HG02678 (cell line): ENCODE results near the gene CCDC122.

Source experiments
- ATAC-seq: cut with Tn5 transposase; IDR thresholded peaks from one replicate; pipeline ENCODE4 v1.9.1; 2021; ENCODE audit warnings: mild to moderate bottlenecking, moderate library complexity; ENCODE audit not compliant: unreplicated experiment

CCDC122 gene

GRCh38 chr13:43878892-43879754 is at the start of gene CCDC122:
Gene CCDC122, minus strand, starts transcription at chr13:43879740. Its CDS starts 10,364 bp downstream, at chr13:43869376.
- ATAC-seq, result peak; percentile 80

GRCh38 chr13:43924549-43925245 is 45.2 kb upstream of the CCDC122 start:
- ATAC-seq, result peak; percentile 94

GRCh38 chr13:43920965-43921674 is 41.6 kb upstream of the CCDC122 start:
- ATAC-seq, result no peak

- no peak for ATAC-seq
Observed at GRCh38 chr13:43918636-43919035, 39.1 kb upstream of the CCDC122 start.

- no peak for ATAC-seq
Observed at GRCh38 chr13:43916828-43917227, 37.3 kb upstream of the CCDC122 start.

GRCh38 chr13:43915451-43915850 is 35.9 kb upstream of the CCDC122 start:
- ATAC-seq, result no peak

GRCh38 chr13:43911871-43912270 is 32.3 kb upstream of the CCDC122 start:
- ATAC-seq, result no peak

GRCh38 chr13:43911278-43911677 is 31.7 kb upstream of the CCDC122 start:
- no peak for ATAC-seq

GRCh38 chr13:43910856-43911255 is 31.3 kb upstream of the CCDC122 start:
- no peak for ATAC-seq

- no peak for ATAC-seq
Observed at GRCh38 chr13:43908156-43909126, 28.9 kb upstream of the CCDC122 start.

GRCh38 chr13:43905435-43906031 is 26.0 kb upstream of the CCDC122 start:
- ATAC-seq, result no peak

- ATAC-seq, result no peak
Observed at GRCh38 chr13:43895940-43896339, 16.4 kb upstream of the CCDC122 start.

- ATAC-seq, result no peak
Observed at GRCh38 chr13:43894438-43894837, 14.9 kb upstream of the CCDC122 start.

GRCh38 chr13:43884222-43884621 is 4.7 kb upstream of the CCDC122 start:
- no peak for ATAC-seq

GRCh38 chr13:43883631-43884030 is 4.1 kb upstream of the CCDC122 start:
- ATAC-seq, result no peak

GRCh38 chr13:43881580-43881979 is 2.0 kb upstream of the CCDC122 start:
- ATAC-seq, result no peak

- ATAC-seq, result no peak
Observed at GRCh38 chr13:43880926-43881325, 1.4 kb upstream of the CCDC122 start.

GRCh38 chr13:43880214-43880855 is 795 bp upstream of the CCDC122 start:
- ATAC-seq, result no peak

- ATAC-seq, result peak; percentile 48
Observed at GRCh38 chr13:43879755-43880181, 228 bp upstream of the CCDC122 start, which contains the start of gene LACC1. Gene LACC1, plus strand, starts transcription at chr13:43879904. Its CDS starts 1,082 bp downstream, at chr13:43880986.
